GM12873 (cell line): Measurements from ENCODE around the gene VPS13C.
A peak's percentile ranks its signal among the peaks of the same experiment; 100 is the strongest.

Source experiments
- TF ChIP-seq, protein P1 (sequence below): IDR thresholded peaks from 2 replicates; pipeline ENCODE4 v1.5.1; 2012; ENCODE audit warnings: low read depth, mild to moderate bottlenecking, moderate library complexity, low read length, control low read depth; ENCODE audit not compliant: insufficient read depth; ENCODE audit errors: missing control alignments

Gene VPS13C

DNA sequence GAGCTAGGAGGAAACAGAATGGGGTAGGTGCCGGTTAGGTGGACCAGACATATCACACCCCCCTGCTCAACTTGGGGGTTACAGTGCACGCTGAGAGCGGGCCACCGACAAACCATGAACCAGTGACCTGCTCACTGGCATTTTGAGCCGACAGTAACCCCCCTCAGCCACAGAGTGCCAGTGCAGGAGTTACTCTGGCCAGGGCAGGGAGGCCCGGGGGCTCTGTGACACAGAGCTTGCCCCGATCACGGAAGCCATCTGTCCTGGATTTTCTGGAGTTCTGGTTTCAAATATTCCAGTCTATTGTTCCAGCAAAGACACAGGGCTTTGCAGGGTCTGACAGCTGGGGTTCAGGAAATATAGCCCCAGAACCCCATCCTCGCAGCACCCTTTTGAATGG, 225.2 kb downstream of the VPS13C start:
- TF ChIP-seq, protein P1, sequence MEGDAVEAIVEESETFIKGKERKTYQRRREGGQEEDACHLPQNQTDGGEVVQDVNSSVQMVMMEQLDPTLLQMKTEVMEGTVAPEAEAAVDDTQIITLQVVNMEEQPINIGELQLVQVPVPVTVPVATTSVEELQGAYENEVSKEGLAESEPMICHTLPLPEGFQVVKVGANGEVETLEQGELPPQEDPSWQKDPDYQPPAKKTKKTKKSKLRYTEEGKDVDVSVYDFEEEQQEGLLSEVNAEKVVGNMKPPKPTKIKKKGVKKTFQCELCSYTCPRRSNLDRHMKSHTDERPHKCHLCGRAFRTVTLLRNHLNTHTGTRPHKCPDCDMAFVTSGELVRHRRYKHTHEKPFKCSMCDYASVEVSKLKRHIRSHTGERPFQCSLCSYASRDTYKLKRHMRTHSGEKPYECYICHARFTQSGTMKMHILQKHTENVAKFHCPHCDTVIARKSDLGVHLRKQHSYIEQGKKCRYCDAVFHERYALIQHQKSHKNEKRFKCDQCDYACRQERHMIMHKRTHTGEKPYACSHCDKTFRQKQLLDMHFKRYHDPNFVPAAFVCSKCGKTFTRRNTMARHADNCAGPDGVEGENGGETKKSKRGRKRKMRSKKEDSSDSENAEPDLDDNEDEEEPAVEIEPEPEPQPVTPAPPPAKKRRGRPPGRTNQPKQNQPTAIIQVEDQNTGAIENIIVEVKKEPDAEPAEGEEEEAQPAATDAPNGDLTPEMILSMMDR: no peak

DNA sequence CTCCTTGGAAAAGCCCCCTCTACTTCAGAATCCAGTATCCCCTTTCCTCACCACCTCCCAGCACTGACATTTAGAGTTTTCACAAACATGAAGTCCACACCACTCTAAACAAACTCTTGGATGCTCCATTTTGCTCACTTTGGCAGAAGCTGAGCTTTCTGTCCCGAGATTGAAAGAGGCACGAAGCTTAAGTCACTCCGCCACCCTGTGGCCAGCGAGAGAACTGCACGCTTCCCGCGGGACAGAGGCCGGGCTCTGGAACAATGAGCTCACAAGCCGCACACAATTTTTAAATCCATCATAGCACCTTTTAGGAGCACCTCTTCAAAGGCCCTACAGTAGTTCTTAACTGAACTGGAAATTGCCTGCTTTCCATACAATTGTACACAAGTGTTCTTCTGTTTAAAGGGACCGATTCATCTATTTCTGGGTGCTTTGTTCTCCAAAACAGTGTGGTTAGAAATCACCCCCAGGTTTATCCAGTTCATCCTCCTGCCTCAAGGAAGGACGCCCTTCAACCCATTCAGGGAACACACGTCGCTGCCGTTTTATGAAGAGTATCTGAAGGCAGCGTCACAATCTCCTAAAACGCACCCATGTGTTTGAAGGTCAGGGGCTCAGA, 226.1 kb downstream of the VPS13C start:
- TF ChIP-seq, protein P1: peak; percentile 95

DNA sequence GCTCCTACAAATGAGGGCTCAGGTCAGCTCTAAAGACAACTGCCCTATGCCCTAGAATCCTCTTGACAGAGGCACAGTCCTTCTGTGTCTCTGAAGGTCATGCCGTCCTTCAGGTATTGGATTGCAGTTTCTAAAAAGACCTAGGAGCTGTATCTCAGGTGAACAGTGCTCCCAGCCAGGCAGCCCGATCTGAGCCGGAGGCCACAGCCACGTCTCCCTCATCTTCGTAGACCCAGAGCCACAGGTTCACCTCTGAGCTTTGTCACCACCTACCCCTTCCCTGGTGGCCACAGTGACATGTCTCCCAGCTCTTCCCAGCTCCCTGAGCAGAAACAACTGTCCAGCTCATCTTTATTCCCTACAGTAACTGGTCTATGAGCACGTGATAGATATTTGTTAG, 228.0 kb downstream of the VPS13C start:
- TF ChIP-seq, protein P1: no peak

DNA sequence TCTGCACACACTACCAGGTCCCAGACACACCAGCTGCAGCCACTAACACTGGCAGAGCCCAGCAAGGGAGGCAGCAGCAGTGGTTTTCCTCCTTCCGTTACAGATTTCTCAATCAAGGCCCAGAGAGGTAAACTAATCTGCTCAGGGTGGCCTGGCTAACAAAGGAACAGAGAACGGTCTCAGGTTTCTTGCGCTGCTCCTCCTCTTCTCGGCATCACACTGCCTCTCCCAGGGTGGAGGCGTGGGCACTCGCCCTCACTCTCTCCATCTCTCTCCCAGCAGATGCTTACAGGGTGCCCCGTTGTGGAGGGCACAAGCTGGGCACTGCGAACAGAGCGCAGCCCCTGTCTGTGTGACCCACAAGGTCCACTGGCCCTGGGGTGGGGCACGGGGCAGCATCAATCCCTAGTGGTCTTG, 228.7 kb downstream of the VPS13C start:
- TF ChIP-seq, protein P1: no peak

DNA sequence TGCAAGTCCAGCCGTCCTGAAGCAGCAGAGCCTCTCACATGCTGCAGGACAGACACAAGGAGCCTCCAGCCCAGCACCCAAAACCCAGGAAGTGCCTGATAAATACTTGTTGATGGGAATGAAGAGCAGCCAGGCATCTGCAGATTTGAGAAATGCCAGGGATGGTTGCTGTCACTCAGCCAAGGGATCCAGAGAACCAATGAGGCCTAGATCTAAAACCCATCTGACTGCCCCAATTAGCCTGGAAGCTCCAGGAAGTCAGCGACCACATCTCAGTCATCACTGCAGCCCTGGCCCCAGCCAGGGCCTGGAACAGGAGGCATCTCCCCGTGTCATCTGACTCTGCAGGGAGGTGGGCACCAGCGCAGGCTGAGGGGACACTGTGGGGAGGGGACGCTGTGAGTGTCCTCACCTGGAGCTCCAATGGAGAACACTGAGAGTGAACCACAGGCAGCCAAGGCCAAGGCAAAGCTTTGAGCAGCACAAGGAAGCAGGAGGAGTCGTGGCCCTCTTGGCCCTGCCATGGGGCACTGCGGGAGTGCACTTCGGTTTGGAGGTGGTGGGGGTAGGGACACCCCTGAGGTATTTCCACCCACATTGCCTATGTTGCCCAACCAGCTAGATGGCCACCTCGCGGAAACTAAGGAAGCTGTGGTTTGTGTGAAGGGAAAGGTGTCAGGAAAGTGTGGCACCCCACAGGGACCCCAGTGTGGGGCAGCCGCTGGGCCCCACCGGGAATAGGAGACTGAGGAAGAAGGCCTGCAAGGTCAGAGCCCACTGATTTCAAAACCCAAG, 229.5 kb downstream of the VPS13C start:
- TF ChIP-seq, protein P1: no peak

DNA sequence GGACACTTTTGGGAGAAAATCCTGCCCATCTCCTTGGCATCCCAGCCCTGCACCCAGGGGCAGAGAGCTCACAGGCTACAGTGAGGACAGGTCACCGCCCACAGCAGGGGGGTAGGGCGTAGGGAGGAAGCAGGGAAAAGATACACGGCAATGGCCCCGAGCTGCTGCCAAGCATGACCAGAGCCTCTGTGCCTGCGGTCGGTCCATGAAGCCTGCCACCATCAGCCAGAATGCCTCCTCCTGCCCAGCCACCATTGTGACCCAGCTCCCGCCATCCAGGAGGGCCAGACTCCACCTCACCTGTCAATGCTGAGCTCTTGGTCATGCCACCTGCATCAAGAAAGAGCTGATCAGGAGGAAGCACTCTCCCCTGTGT, 230.7 kb downstream of the VPS13C start:
- TF ChIP-seq, protein P1: no peak

DNA sequence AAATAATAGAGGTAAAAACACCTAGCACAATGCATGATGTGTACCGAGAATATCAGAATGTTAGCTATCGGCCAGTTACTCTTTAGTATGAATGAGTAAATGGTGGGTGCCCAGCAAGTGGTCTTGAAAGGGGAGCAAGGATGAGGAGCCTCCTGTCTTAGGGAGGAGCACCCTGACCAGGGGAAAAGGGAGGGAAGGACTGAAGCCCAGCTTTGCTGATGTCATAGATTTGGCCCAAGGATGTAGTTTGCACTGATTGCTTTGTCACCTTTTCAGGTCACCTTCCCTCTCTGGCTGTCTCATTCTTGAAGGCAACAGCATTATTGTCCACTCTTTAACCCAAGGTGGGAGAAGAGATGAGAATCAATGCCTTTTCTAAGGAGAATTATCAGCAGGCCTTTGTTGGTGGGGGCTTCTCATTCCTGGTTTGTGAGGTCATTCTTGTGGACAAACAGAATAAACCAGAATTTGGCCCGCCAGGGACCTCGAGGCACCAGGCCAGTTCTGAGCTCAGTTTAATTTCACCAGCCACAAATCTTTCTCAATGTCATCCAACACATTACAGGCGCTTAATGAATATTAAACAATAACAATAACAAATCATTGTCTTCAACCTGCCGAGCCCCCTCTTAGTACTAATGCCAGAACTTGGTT, 231.3 kb downstream of the VPS13C start:
- TF ChIP-seq, protein P1: no peak
